Measurements from ENCODE around the gene ABTB2.

The ABTB2 gene

GRCh38 chr11:34288492-34288891 is 69.3 kb downstream of the ABTB2 start:
- TF ChIP-seq CTCF (IDR thresholded peaks at IDR 0.05; ENCODE audit: low read depth, low read length): no peak

GRCh38 chr11:34284811-34285481 is 72.9 kb downstream of the ABTB2 start:
- Histone ChIP-seq H3K4me3 (ENCODE audit: low read depth, low read length) (no peak overlapping the region), H3K9me3 (ENCODE audit: severe bottlenecking) (no peaks in the 10 kb centered on the region), H3K27ac (peak overlapping the region; percentile 59), H3K36me3 (peaks cover 3% of the 10 kb centered on the region; the same call in 1 of the 2 replicates), H3K27me3 (ENCODE audit: insufficient read depth, low read depth, severe bottlenecking) (no peaks in the 10 kb centered on the region)
- no peak for TF ChIP-seq CTCF (IDR thresholded peaks at IDR 0.05; ENCODE audit: low read depth, low read length)
- DNase-seq: peak; percentile 41

More at GRCh38 chr11:34288492-34288891, 69.3 kb downstream of the ABTB2 start:
- Histone ChIP-seq H3K27me3 (ENCODE audit: insufficient read depth, low read depth, severe bottlenecking) (no peaks in the 10 kb centered on the region), H3K4me3 (ENCODE audit: low read depth, low read length) (no peak overlapping the region), H3K27ac (no peak overlapping the region), H3K36me3 (no peaks in the 10 kb centered on the region), H3K9me3 (ENCODE audit: severe bottlenecking) (no peaks in the 10 kb centered on the region)
- no peak for DNase-seq

GRCh38 chr11:34284156-34284555 is 73.7 kb downstream of the ABTB2 start:
- peak overlapping the region; percentile 59 for H3K27ac ChIP-seq
- DNase-seq: peak; percentile 42
- H3K27me3 ChIP-seq (ENCODE audit: insufficient read depth, low read depth, severe bottlenecking): no peaks in the 10 kb centered on the region
- peaks cover 3% of the 10 kb centered on the region; the same call in 1 of the 2 replicates for H3K36me3 ChIP-seq
- H3K4me3 ChIP-seq (ENCODE audit: low read depth, low read length): no peak overlapping the region
- no peaks in the 10 kb centered on the region for H3K9me3 ChIP-seq (ENCODE audit: severe bottlenecking)
- TF ChIP-seq CTCF (IDR thresholded peaks at IDR 0.05; ENCODE audit: low read depth, low read length): no peak

- DNase-seq: no peak
- H3K4me3 ChIP-seq (ENCODE audit: low read depth, low read length): no peak overlapping the region
- no peaks in the 10 kb centered on the region for H3K9me3 ChIP-seq (ENCODE audit: severe bottlenecking)
- no peak for TF ChIP-seq CTCF (IDR thresholded peaks at IDR 0.05; ENCODE audit: low read depth, low read length)
- H3K27me3 ChIP-seq (ENCODE audit: insufficient read depth, low read depth, severe bottlenecking): no peaks in the 10 kb centered on the region
- H3K27ac ChIP-seq: peak overlapping the region; percentile 29
- peaks cover 3% of the 10 kb centered on the region; the same call in 1 of the 2 replicates for H3K36me3 ChIP-seq
Measured at GRCh38 chr11:34280945-34281872, 76.6 kb downstream of the ABTB2 start.

GRCh38 chr11:34278693-34279297 is 79.0 kb downstream of the ABTB2 start:
- no peaks in the 10 kb centered on the region for H3K27me3 ChIP-seq (ENCODE audit: insufficient read depth, low read depth, severe bottlenecking)
- H3K4me3 ChIP-seq (ENCODE audit: low read depth, low read length): no peak overlapping the region
- TF ChIP-seq CTCF (IDR thresholded peaks at IDR 0.05; ENCODE audit: low read depth, low read length): no peak
- H3K27ac ChIP-seq: peak overlapping the region; percentile 88
- DNase-seq: no peak
- H3K9me3 ChIP-seq (ENCODE audit: severe bottlenecking): no peaks in the 10 kb centered on the region
- peaks cover 3% of the 10 kb centered on the region; the same call in 1 of the 2 replicates for H3K36me3 ChIP-seq

All from WERI-Rb-1 (cell line).